ENCODE measurements around the gene CNP. TPM values are rescaled to one million over a fixed set of nuclear protein-coding genes. Genes with fewer than 3 reads are reported as not detected.

The CNP gene
- total and polyA plus RNA-seq, 8 donors, result 53.4 to 75.4 (median 62.6) TPM

GRCh38 chr17:42000413-42001133, 34.0 kb downstream of the CNP start:
- ATAC-seq (no peak), DNase-seq (no peak)
- no peak overlapping the region for H3K4me3 ChIP-seq
- intact Hi-C loops (cut with DNase I), result no loop called here
- no peaks in the 10 kb centered on the region for H3K27me3 ChIP-seq
- H3K4me1 ChIP-seq, result peaks cover 5 to 53% of the 10 kb centered on the region in 2 donors
- peak overlapping the region in 1 of 2 donors; percentile 16 for H3K27ac ChIP-seq
- H3K9me3 ChIP-seq, result no peaks in the 10 kb centered on the region
- TF ChIP-seq CTCF (IDR thresholded peaks at IDR 0.05), result no peak
- H3K36me3 ChIP-seq, result peaks cover 0 to 60% of the 10 kb centered on the region in 2 donors

GRCh38 chr17:42001729-42002128, 35.1 kb downstream of the CNP start:
- intact Hi-C loops (cut with DNase I), result no loop called here
- Histone ChIP-seq H3K27ac (no peak overlapping the region), H3K4me1 (peaks cover 5 to 63% of the 10 kb centered on the region in 2 donors), H3K27me3 (no peaks in the 10 kb centered on the region), H3K4me3 (no peak overlapping the region), H3K9me3 (no peaks in the 10 kb centered on the region), H3K36me3 (peaks cover 0 to 49% of the 10 kb centered on the region in 2 donors)
- no peak for TF ChIP-seq CTCF (IDR thresholded peaks at IDR 0.05)
- DNase-seq, result no peak
- no peak for ATAC-seq

- intact Hi-C loops (cut with DNase I), result no loop called here
- Histone ChIP-seq H3K36me3 (peaks cover 0 to 43% of the 10 kb centered on the region in 2 donors), H3K4me1 (peaks cover 9 to 66% of the 10 kb centered on the region in 2 donors), H3K27ac (peak overlapping the region in 1 of 2 donors; percentile 3), H3K27me3 (no peaks in the 10 kb centered on the region), H3K4me3 (no peak overlapping the region), H3K9me3 (no peaks in the 10 kb centered on the region)
- TF ChIP-seq CTCF (IDR thresholded peaks at IDR 0.05), result no peak
- DNase-seq (no peak), ATAC-seq (no peak)
Observed at GRCh38 chr17:42002175-42002791, 35.7 kb downstream of the CNP start.

GRCh38 chr17:42002792-42003301, 36.3 kb downstream of the CNP start:
- intact Hi-C loops (cut with DNase I), result no loop called here
- Histone ChIP-seq H3K9me3 (no peaks in the 10 kb centered on the region), H3K27ac (no peak overlapping the region), H3K36me3 (peaks cover 0 to 38% of the 10 kb centered on the region in 2 donors), H3K4me3 (no peak overlapping the region), H3K27me3 (no peaks in the 10 kb centered on the region), H3K4me1 (peaks cover 13 to 68% of the 10 kb centered on the region in 2 donors)
- no peak for TF ChIP-seq CTCF (IDR thresholded peaks at IDR 0.05)
- DNase-seq, result no peak
- ATAC-seq, result no peak

- H3K4me3 ChIP-seq, result no peak overlapping the region
- ATAC-seq (no peak), DNase-seq (no peak)
- H3K27me3 ChIP-seq, result no peaks in the 10 kb centered on the region
- intact Hi-C loops (cut with DNase I), result no loop called here
- peaks cover 0 to 24% of the 10 kb centered on the region in 2 donors for H3K36me3 ChIP-seq
- TF ChIP-seq CTCF (IDR thresholded peaks at IDR 0.05), result no peak
- no peak overlapping the region for H3K27ac ChIP-seq
- peaks cover 19 to 80% of the 10 kb centered on the region in 2 donors for H3K4me1 ChIP-seq
- no peaks in the 10 kb centered on the region for H3K9me3 ChIP-seq
Observed at GRCh38 chr17:42005166-42005565, 38.6 kb downstream of the CNP start.

Data from left lung (tissue), 10 donors.